Liver (tissue), 3 donors: ENCODE data around the gene SEBOX.

ENCODE experiments used
- ATF3 ChIP-seq: IDR thresholded peaks from 2 replicates; pipeline ENCODE4 v1.6.1; 2016; ENCODE audit warnings: antibody characterized with exemption
- CTCF ChIP-seq: fragments of 150-350 bp; IDR thresholded peaks from 2 replicates; pipeline ENCODE4 v1.5.1; 2017; ENCODE audit warnings: improper control_type of control experiment, low read depth, low read length; ENCODE audit not compliant: missing input control
- FOXA1 ChIP-seq: IDR thresholded peaks from 2 replicates; pipeline ENCODE4 v1.6.1; 2016; ENCODE audit warnings: antibody characterized with exemption
- GABPA ChIP-seq, 2 donors: IDR thresholded peaks in 1 of 2; conservative IDR thresholded peaks in 1 of 2; 2 replicates each; pipeline ENCODE4 v1.6.1; 2016; ENCODE audit warnings: antibody characterized with exemption in 2 of 2, mild to moderate bottlenecking in 1 of 2, moderate library complexity in 1 of 2
- NR2F2 ChIP-seq: IDR thresholded peaks from 2 replicates; pipeline ENCODE4 v1.6.1; 2016; ENCODE audit warnings: antibody characterized with exemption
- RAD21 ChIP-seq, 2 donors: IDR thresholded peaks; 2 replicates each; pipeline ENCODE4 v1.6.1; 2016; ENCODE audit warnings: antibody characterized with exemption in 2 of 2, mild to moderate bottlenecking in 2 of 2
- REST ChIP-seq: IDR thresholded peaks from 2 replicates; pipeline ENCODE4 v1.6.1; 2016; ENCODE audit warnings: antibody characterized with exemption, mild to moderate bottlenecking
- SP1 ChIP-seq: IDR thresholded peaks from 2 replicates; pipeline ENCODE4 v1.6.1; 2018; ENCODE audit warnings: antibody characterized with exemption, mild to moderate bottlenecking
- TAF1 ChIP-seq: conservative IDR thresholded peaks from 2 replicates; pipeline ENCODE4 v1.6.1; 2016; ENCODE audit warnings: antibody characterized with exemption, mild to moderate bottlenecking
- YY1 ChIP-seq: IDR thresholded peaks from 2 replicates; pipeline ENCODE4 v1.6.1; 2016; ENCODE audit warnings: antibody characterized with exemption, mild to moderate bottlenecking
- donor health status: healthy.
- donor health status: healthy.

- TF ChIP-seq CTCF (no peak), ATF3 (no peak), TAF1 (no peak), FOXA1 (no peak), RAD21 (IDR thresholded peaks at IDR 0.05) (no peak), YY1 (no peak), SP1 (no peak), REST (no peak), GABPA (IDR thresholded peaks at IDR 0.05 in 1 of 2, conservative IDR thresholded peaks at IDR 0.05 in 1 of 2) (no peak), NR2F2 (no peak)
Measured at GRCh38 chr17:28368915-28369683, 4.1 kb upstream of the SEBOX start.
